Astrocyte (in vitro differentiated cells and primary cell): Measurements from ENCODE around the gene OR5C1.
"Not testable (repeated sequence)": the region's sequence is repeated elsewhere in the genome, so short reads cannot be mapped to it uniquely, and the experiment has no call there.

Source experiments
- CTCF ChIP-seq: IDR thresholded peaks from 2 replicates; pipeline ENCODE4 v1.5.1; 2011; ENCODE audit warnings: low read depth, mild to moderate bottlenecking, inconsistent platforms, low read length, moderate library complexity; ENCODE audit not compliant: insufficient read depth
- EZH2 ChIP-seq: IDR thresholded peaks from 2 replicates; pipeline ENCODE4 v1.6.1; 2012; ENCODE audit warnings: mild to moderate bottlenecking, low read length, inconsistent platforms; ENCODE audit not compliant: insufficient read depth

GRCh38 chr9:122828965-122829284, 40.2 kb downstream of the OR5C1 start:
- TF ChIP-seq EZH2, CTCF: not testable (repeated sequence)
